ENCODE results near the gene SGTA.

SGTA gene

GRCh38 chr19:2751438-2751830 is 31.6 kb downstream of the SGTA start:
- Histone ChIP-seq H3K79me2 (ENCODE audit: low read length) (no peaks in the 10 kb centered on the region), H3K9me3 (ENCODE audit: insufficient read depth, low read length) (no peaks in the 10 kb centered on the region), H2AFZ (ENCODE audit: low read depth, low read length) (no peak overlapping the region), H3K9ac (ENCODE audit: low read length) (no peak overlapping the region), H3K4me2 (ENCODE audit: low read length) (no peak overlapping the region), H3K27me3 (ENCODE audit: low read depth, low read length) (0 out of 2 replicates have a peak, but pooled peaks cover 4% of the 10 kb centered on the region), H3K36me3 (replicated peaks; ENCODE audit: low read depth, low read length) (peaks cover 21% of the 10 kb centered on the region), H3K4me1 (ENCODE audit: low read length) (peaks cover 3% of the 10 kb centered on the region; the same call in 1 of the 2 replicates), H3K27ac (ENCODE audit: low read length) (no peak overlapping the region), H4K20me1 (ENCODE audit: insufficient read depth, low read length) (no peaks in the 10 kb centered on the region), H3K4me3 (ENCODE audit: low read length) (no peak overlapping the region)
- no peak for TF ChIP-seq EZH2phosphoT487 (IDR thresholded peaks at IDR 0.05; ENCODE audit: low read depth)
- TF ChIP-seq CTCF (IDR thresholded peaks at IDR 0.05; ENCODE audit: low read depth, low read length), result no peak

GRCh38 chr19:2750808-2751437 is 32.1 kb downstream of the SGTA start:
- peaks cover 3% of the 10 kb centered on the region; the same call in 1 of the 2 replicates for H3K4me1 ChIP-seq (ENCODE audit: low read length)
- no peak overlapping the region for H2AFZ ChIP-seq (ENCODE audit: low read depth, low read length)
- no peak overlapping the region for H3K4me2 ChIP-seq (ENCODE audit: low read length)
- no peaks in the 10 kb centered on the region for H3K79me2 ChIP-seq (ENCODE audit: low read length)
- no peak overlapping the region for H3K27ac ChIP-seq (ENCODE audit: low read length)
- H3K9me3 ChIP-seq (ENCODE audit: insufficient read depth, low read length), result no peaks in the 10 kb centered on the region
- peaks cover 21% of the 10 kb centered on the region for H3K36me3 ChIP-seq (replicated peaks; ENCODE audit: low read depth, low read length)
- H3K4me3 ChIP-seq (ENCODE audit: low read length), result no peak overlapping the region
- H3K27me3 ChIP-seq (ENCODE audit: low read depth, low read length), result 0 out of 2 replicates have a peak, but pooled peaks cover 4% of the 10 kb centered on the region
- no peak overlapping the region for H3K9ac ChIP-seq (ENCODE audit: low read length)
- TF ChIP-seq EZH2phosphoT487 (IDR thresholded peaks at IDR 0.05; ENCODE audit: low read depth) (no peak), CTCF (IDR thresholded peaks at IDR 0.05; ENCODE audit: low read depth, low read length) (no peak)
- H4K20me1 ChIP-seq (ENCODE audit: insufficient read depth, low read length), result no peaks in the 10 kb centered on the region

- Histone ChIP-seq H2AFZ (ENCODE audit: low read depth, low read length) (no peak overlapping the region), H3K9me3 (ENCODE audit: insufficient read depth, low read length) (no peaks in the 10 kb centered on the region), H4K20me1 (ENCODE audit: insufficient read depth, low read length) (no peaks in the 10 kb centered on the region), H3K27me3 (ENCODE audit: low read depth, low read length) (peaks cover 14% of the 10 kb centered on the region), H3K36me3 (replicated peaks; ENCODE audit: low read depth, low read length) (no peaks in the 10 kb centered on the region), H3K4me3 (ENCODE audit: low read length) (no peak overlapping the region), H3K27ac (ENCODE audit: low read length) (no peak overlapping the region), H3K9ac (ENCODE audit: low read length) (no peak overlapping the region), H3K4me2 (ENCODE audit: low read length) (no peak overlapping the region), H3K79me2 (ENCODE audit: low read length) (no peaks in the 10 kb centered on the region), H3K4me1 (ENCODE audit: low read length) (peaks cover 3% of the 10 kb centered on the region; the same call in 1 of the 2 replicates)
- no peak for TF ChIP-seq CTCF (IDR thresholded peaks at IDR 0.05; ENCODE audit: low read depth, low read length)
- TF ChIP-seq EZH2phosphoT487 (IDR thresholded peaks at IDR 0.05; ENCODE audit: low read depth), result no peak
These were observed 35.7 kb downstream of the SGTA start for GRCh38 chr19:2747349-2747748.

GRCh38 chr19:2744113-2744512 is 39.0 kb downstream of the SGTA start:
- peaks cover 6% of the 10 kb centered on the region for H3K79me2 ChIP-seq (ENCODE audit: low read length)
- no peak overlapping the region for H3K9ac ChIP-seq (ENCODE audit: low read length)
- TF ChIP-seq EZH2phosphoT487 (IDR thresholded peaks at IDR 0.05; ENCODE audit: low read depth), result no peak
- no peak for TF ChIP-seq CTCF (IDR thresholded peaks at IDR 0.05; ENCODE audit: low read depth, low read length)
- no peak overlapping the region for H2AFZ ChIP-seq (ENCODE audit: low read depth, low read length)
- H3K36me3 ChIP-seq (replicated peaks; ENCODE audit: low read depth, low read length), result no peaks in the 10 kb centered on the region
- H4K20me1 ChIP-seq (ENCODE audit: insufficient read depth, low read length), result no peaks in the 10 kb centered on the region
- H3K9me3 ChIP-seq (ENCODE audit: insufficient read depth, low read length), result no peaks in the 10 kb centered on the region
- no peak overlapping the region for H3K4me3 ChIP-seq (ENCODE audit: low read length)
- no peak overlapping the region for H3K27ac ChIP-seq (ENCODE audit: low read length)
- H3K4me2 ChIP-seq (ENCODE audit: low read length), result no peak overlapping the region
- peaks cover 3% of the 10 kb centered on the region; the same call in 1 of the 2 replicates for H3K4me1 ChIP-seq (ENCODE audit: low read length)
- peaks cover 17% of the 10 kb centered on the region for H3K27me3 ChIP-seq (ENCODE audit: low read depth, low read length)
